T-helper 1 cell treated with Interleukin-12 subunit alpha and Interleukin-12 subunit beta and Interleukin-4 antibody, amounts not matched to agents 30 ng/mL and 1 ng/mL, for 36 hours (primary cell): ENCODE data around the gene HAPLN1. TPM values are rescaled to one million over a fixed set of nuclear protein-coding genes. Genes with fewer than 3 reads are reported as not detected.

Experiments
- intact Hi-C: fragments of 100-400 bp; cut with micrococcal nuclease; formaldehyde crosslinking; loops from one replicate; pipeline ENCODE4 v1.15.1; 2024
- total RNA-seq: library from RNA; stranded (reverse); gene quantifications from 2 replicates; pipeline ENCODE4 v1.2.3, GENCODE V29; 2022

HAPLN1 gene
- total RNA-seq, 1 donor from 2014 or later = not detected

DNA sequence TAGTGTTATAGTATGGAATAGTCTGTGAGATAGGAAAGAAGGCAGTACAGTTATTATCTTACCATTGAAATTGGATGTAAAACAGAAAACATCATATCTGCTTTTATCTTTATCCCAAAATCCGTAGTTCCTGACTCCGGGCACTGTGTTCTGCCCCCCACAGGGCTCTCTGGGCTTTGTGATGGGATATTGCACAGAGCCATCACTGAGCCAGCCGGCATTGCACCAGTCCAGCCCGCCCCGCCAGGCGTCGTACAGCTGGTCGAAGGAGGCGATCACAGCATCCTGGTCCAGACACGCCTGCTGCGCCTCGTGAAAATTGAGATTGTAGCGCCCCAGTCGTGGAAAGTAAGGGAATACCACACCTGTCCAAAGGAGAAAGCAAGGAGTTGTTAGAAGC, 76.4 kb downstream of the HAPLN1 start:
- intact Hi-C loops = no loop called here

DNA sequence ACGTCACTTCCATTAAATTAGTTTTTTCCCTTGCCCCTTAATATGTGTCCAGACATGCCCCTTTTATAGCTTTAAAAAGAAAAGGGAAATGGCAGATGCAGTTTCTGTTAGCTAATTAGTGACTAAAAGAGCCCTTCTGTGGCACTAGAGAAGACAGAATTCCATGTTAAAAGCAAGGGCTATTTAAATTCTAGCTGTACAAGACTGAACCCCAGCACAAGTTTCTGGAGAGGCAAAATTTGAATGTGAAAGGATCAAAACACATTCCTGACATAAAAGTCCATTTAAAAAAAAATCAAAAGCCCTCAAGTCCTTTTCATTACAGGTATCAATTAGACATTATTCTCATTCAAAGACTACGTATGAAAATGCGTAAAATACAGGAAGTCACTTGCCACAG, 78.7 kb downstream of the HAPLN1 start:
- intact Hi-C loops = no loop called here

DNA sequence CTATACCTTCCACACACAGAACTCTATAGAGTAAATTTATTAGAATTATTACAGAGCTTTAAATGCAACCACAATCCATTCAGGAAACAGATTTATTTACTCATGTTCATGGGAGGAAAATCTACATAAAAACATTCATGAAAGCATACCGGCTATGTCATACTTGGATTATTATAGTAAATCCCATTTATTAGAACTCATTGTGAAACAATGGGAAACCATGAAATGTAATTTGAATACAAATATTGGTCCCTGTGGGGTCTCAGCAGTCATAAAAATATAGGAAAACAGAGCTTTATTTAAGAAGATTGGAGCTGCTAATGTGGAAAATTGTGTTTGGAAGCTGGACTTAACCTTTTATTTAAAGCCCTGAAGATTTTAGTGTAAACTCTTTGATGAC, 80.7 kb downstream of the HAPLN1 start:
- intact Hi-C loops = no loop called here

DNA sequence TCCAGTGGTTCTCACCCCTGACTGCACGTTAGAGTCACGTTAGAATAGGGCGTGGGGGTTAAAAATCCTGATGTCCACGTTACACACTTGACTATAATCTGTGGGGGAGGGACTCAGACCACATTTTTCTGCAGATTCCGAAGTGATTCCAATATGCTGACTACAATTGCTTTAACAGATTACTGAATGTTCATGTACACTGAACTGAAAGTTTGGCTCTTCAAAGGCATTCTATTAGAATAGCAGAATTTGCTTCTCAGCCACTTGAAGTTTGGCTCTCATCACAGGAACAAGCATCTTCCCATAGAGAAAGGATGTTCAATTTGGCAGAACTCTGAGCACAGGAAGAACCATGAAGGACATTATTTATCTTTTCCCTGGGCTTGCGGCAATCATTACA, 84.5 kb downstream of the HAPLN1 start:
- intact Hi-C loops = no loop called here

- intact Hi-C loops = no loop called here
Measured at GRCh38 chr5:83633285-83633684, 87.4 kb downstream of the HAPLN1 start.

DNA sequence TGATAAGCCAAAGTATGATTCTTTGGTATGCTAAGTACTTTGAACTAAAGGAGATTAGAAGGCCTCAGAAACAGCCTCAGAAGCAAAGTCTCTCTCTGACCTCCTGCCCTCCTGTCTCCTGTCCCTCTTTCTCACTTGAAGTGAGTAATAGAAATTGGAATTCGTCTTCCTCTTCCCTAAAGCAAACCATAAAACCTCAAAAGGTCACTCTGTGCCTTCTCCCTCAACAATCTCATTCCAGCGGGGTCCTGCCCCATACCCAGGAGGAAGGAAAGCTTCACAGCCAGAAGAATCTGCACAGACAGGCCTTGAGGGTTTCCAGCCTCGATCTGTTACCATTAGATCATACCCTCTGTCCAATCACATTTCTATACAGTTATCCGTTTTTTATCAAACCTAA, 87.8 kb downstream of the HAPLN1 start:
- intact Hi-C loops = no loop called here

DNA sequence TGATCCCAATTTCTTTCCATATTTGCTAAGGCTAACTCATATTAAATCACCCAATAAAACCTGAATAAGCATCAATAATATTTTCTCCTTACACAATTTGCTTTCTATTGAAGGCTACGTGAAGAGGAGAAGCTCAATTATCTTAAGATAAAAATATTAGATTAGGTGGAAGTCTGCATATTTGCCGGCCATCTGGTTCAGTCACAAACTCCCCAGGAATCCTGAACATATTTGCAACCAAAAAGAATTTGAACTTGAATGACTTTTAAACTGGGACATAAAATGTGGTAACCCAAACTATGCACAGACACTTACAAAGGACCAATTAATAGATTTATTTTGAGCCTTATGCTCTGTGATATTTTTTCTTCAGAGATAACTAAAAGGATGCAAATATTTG, 92.3 kb downstream of the HAPLN1 start:
- intact Hi-C loops = no loop called here

GRCh38 chr5:83614841-83615240, 105.8 kb downstream of the HAPLN1 start:
- intact Hi-C loops = no loop called here

- intact Hi-C loops = no loop called here
Measured at GRCh38 chr5:83608122-83608521, 112.5 kb downstream of the HAPLN1 start.

DNA sequence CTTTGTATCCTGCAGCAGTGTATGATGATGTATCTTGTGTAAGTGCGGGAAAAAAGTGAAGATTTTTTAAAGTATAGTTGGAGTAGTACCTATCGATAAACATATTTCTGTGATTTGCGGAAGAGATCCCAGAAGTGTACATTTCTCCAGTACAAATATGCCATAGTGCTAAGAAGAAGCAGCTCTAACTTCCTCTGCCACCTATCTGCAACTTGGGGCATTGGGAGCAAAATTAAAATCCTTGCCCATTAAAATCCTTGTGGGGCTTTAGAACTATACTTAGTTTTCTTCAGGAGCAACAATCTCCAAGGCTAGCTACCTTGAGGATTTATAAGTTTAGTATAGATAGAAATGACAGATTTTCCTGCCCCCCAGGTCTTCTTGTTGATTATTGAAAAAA, 125.4 kb downstream of the HAPLN1 start:
- intact Hi-C loops = no loop called here

DNA sequence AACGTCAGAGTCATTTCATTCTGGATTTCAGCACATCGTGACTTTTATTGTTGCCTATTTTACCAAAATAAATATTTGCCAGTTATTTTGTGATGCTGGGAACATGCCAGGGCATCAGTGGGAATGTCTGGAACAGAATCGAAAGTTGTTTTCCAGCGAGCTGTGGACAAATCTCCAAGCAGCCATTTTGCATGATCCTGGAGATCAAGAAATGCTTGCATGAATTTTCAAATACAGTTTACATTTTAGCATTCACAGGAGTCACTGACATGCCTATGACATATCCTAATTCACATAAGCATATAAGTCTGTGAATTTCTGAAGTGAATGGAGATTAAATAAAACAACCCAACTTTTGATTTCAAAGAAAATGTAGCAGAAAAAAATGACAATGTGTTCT, 129.7 kb downstream of the HAPLN1 start:
- intact Hi-C loops = no loop called here

- intact Hi-C loops = no loop called here
Measured at GRCh38 chr5:83589786-83590185, 130.9 kb downstream of the HAPLN1 start.

Other genes with a start within 250 kb of the HAPLN1 start
- gene VCAN, start 249.1 kb downstream of the HAPLN1 start, total RNA-seq = 0.49 and 1.0 TPM in 2 replicates